Stomach smooth muscle (tissue), 2 donors: Measurements from ENCODE around the gene AGER.
A peak's percentile ranks its signal among the peaks of the same experiment; 100 is the strongest.

Experiments
- H3K27ac ChIP-seq: one replicate; pipeline ENCODE4 v1.7.0; 2013; ENCODE audit warnings: mild to moderate bottlenecking, low read length, inconsistent platforms
- H3K27me3 ChIP-seq, 2 donors: one replicate each; pipeline ENCODE4 v1.7.0; 2013; ENCODE audit warnings: low read length in 2 of 2; ENCODE audit not compliant: insufficient read depth in 2 of 2, control insufficient read depth in 1 of 2
- H3K36me3 ChIP-seq, 2 donors: one replicate each; pipeline ENCODE4 v1.7.0; 2013; ENCODE audit warnings: low read length in 2 of 2; ENCODE audit not compliant: control insufficient read depth in 2 of 2, insufficient read depth in 2 of 2
- H3K4me1 ChIP-seq: one replicate; pipeline ENCODE4 v1.7.0; 2013; ENCODE audit warnings: low read length; ENCODE audit not compliant: control insufficient read depth, insufficient read depth
- H3K4me3 ChIP-seq, 2 donors: one replicate each; pipeline ENCODE4 v1.7.0; 2013; ENCODE audit warnings: low read length in 2 of 2
- H3K9ac ChIP-seq, 2 donors: one replicate each; pipeline ENCODE4 v1.7.0; 2013; ENCODE audit warnings: low read length in 2 of 2, mild to moderate bottlenecking in 1 of 2
- H3K9me3 ChIP-seq, 2 donors: one replicate each; pipeline ENCODE4 v1.7.0; 2013; ENCODE audit warnings: low read length in 2 of 2; ENCODE audit not compliant: control insufficient read depth in 2 of 2
- donor health status: healthy.
- donor health status: Pancreatic carcinoma.

The AGER gene

GRCh38 chr6:32177788-32178546 is 6.1 kb downstream of the AGER start, which contains the start of gene RNF5:
Gene RNF5, plus strand, starts transcription at chr6:32178405. Its CDS starts 107 bp downstream, at chr6:32178512.
- Histone ChIP-seq H3K36me3 (peaks cover 7 to 12% of the 10 kb centered on the region in 2 donors), H3K4me1 (peaks cover 58% of the 10 kb centered on the region)

GRCh38 chr6:32177183-32177787 is 6.8 kb downstream of the AGER start:
- H3K4me3 ChIP-seq, result peak overlapping the region; percentile 83 to 98
- peaks cover 53% of the 10 kb centered on the region for H3K4me1 ChIP-seq
- H3K27ac ChIP-seq, result peak overlapping the region; percentile 93
- H3K9ac ChIP-seq, result peak overlapping the region; percentile 80 to 96
- peaks cover 7 to 8% of the 10 kb centered on the region in 2 donors for H3K36me3 ChIP-seq
- H3K9me3 ChIP-seq, result no peaks in the 10 kb centered on the region
- no peaks in the 10 kb centered on the region for H3K27me3 ChIP-seq

More at GRCh38 chr6:32177788-32178546, 6.1 kb downstream of the AGER start, which contains the start of gene RNF5:
- Histone ChIP-seq H3K4me3 (peak within 1 kb of the TSS; percentile 83 to 98), H3K27ac (peak within 1 kb of the TSS; percentile 93), H3K9ac (peak within 1 kb of the TSS; percentile 80 to 96), H3K27me3 (no peaks in the 10 kb centered on the region), H3K9me3 (no peaks in the 10 kb centered on the region)

- Histone ChIP-seq H3K9ac (peak overlapping the region; percentile 80 to 96), H3K27ac (peak overlapping the region; percentile 93), H3K4me1 (peaks cover 52% of the 10 kb centered on the region), H3K36me3 (peaks cover 7 to 8% of the 10 kb centered on the region in 2 donors), H3K4me3 (peak overlapping the region; percentile 83 to 98), H3K9me3 (no peaks in the 10 kb centered on the region), H3K27me3 (no peaks in the 10 kb centered on the region)
Observed at GRCh38 chr6:32176476-32177182, 7.4 kb downstream of the AGER start.

GRCh38 chr6:32175711-32176475 is 8.2 kb downstream of the AGER start, which contains the start of gene AGPAT1:
Gene AGPAT1, minus strand, starts transcription at chr6:32176084. Its CDS starts 4,588 bp downstream, at chr6:32171496.
- peaks cover 52% of the 10 kb centered on the region for H3K4me1 ChIP-seq
- H3K4me3 ChIP-seq, result peak within 1 kb of the TSS; percentile 83 to 98
- H3K27ac ChIP-seq, result peak within 1 kb of the TSS; percentile 93
- no peaks in the 10 kb centered on the region for H3K9me3 ChIP-seq
- H3K9ac ChIP-seq, result peak within 1 kb of the TSS; percentile 85 to 96
- no peaks in the 10 kb centered on the region for H3K27me3 ChIP-seq
- H3K36me3 ChIP-seq, result peaks cover 7 to 8% of the 10 kb centered on the region in 2 donors

- H3K4me1 ChIP-seq, result peaks cover 52% of the 10 kb centered on the region
Observed at GRCh38 chr6:32175322-32175710, 8.7 kb downstream of the AGER start.

GRCh38 chr6:32174416-32174815 is 9.6 kb downstream of the AGER start:
- Histone ChIP-seq H3K9ac (no peak overlapping the region), H3K4me3 (no peak overlapping the region), H3K36me3 (peaks cover 15 to 20% of the 10 kb centered on the region in 2 donors), H3K27ac (no peak overlapping the region), H3K27me3 (no peaks in the 10 kb centered on the region), H3K9me3 (no peaks in the 10 kb centered on the region), H3K4me1 (peaks cover 45% of the 10 kb centered on the region)

More at GRCh38 chr6:32175322-32175710, 8.7 kb downstream of the AGER start:
- Histone ChIP-seq H3K36me3 (peaks cover 8 to 12% of the 10 kb centered on the region in 2 donors), H3K9me3 (no peaks in the 10 kb centered on the region), H3K4me3 (peak overlapping the region; percentile 70 to 98), H3K27me3 (no peaks in the 10 kb centered on the region), H3K27ac (peak overlapping the region; percentile 93), H3K9ac (peak overlapping the region; percentile 85 to 94)

GRCh38 chr6:32173051-32173727 is 10.9 kb downstream of the AGER start:
- Histone ChIP-seq H3K27ac (no peak overlapping the region), H3K9ac (no peak overlapping the region)

GRCh38 chr6:32171234-32171633 is 12.8 kb downstream of the AGER start:
- Histone ChIP-seq H3K36me3 (peaks cover 26 to 39% of the 10 kb centered on the region in 2 donors), H3K27me3 (no peaks in the 10 kb centered on the region), H3K4me3 (no peak overlapping the region), H3K9me3 (no peaks in the 10 kb centered on the region), H3K9ac (no peak overlapping the region), H3K4me1 (peaks cover 22% of the 10 kb centered on the region), H3K27ac (no peak overlapping the region)

More at GRCh38 chr6:32173051-32173727, 10.9 kb downstream of the AGER start:
- H3K36me3 ChIP-seq, result peaks cover 22 to 27% of the 10 kb centered on the region in 2 donors
- H3K9me3 ChIP-seq, result no peaks in the 10 kb centered on the region
- H3K27me3 ChIP-seq, result no peaks in the 10 kb centered on the region
- H3K4me1 ChIP-seq, result peaks cover 37% of the 10 kb centered on the region
- H3K4me3 ChIP-seq, result no peak overlapping the region

- H3K4me1 ChIP-seq, result peaks cover 16% of the 10 kb centered on the region
- H3K36me3 ChIP-seq, result peaks cover 27 to 42% of the 10 kb centered on the region in 2 donors
- H3K9ac ChIP-seq, result no peak overlapping the region
- no peak overlapping the region for H3K4me3 ChIP-seq
- H3K27ac ChIP-seq, result no peak overlapping the region
- H3K9me3 ChIP-seq, result no peaks in the 10 kb centered on the region
- no peaks in the 10 kb centered on the region for H3K27me3 ChIP-seq
Observed at GRCh38 chr6:32170294-32170693, 13.8 kb downstream of the AGER start.
